NCI-H2196 (cell line): ENCODE data around the gene ALG8.
"Not testable (repeated sequence)": the region's sequence is repeated elsewhere in the genome, so short reads cannot be mapped to it uniquely, and the experiment has no call there.

Source experiments
- DNase-seq: peaks from one replicate; lab custom pipeline; 2025; ENCODE audit not compliant: unreplicated experiment; lab: John Stamatoyannopoulos, UW

The ALG8 gene

DNA sequence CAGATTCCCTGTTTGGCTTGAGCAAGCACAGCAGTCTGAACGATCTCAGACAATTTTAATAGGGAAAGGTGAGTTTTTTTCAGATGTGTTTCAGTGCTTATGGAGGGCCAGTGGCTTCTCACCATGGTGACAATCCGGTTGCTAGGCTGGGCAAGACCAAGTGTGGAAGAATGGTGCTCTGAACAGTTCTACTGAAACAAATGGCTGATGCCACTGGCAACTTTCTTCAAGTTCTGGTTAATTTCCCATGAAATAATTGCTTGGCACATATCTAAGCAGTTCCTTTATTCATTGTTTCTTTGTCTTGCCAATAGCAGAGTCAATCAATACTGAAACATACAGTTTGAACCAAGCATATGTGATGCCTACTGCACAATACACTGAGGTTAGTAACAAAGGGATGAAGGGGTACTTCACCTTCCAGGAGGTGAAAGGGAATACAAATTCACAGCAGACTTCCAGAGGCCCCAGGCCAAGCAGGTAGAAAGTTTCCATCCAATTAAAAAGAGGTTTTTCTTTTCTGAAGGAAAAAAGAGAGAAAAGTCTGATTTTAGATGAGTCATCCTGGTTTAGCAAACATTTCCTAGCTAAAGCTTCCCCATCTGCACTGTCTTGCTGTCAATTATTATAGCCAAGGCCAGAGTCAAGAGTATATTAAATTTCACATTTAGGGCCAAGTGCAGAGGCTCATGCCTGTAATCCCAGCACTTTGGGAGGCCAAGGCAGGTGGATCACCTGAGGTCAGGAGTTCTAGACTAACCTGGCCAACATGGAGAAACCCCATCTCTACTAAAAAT lies 38.6 kb downstream of the ALG8 start:
- peak; percentile 74 for DNase-seq

DNA sequence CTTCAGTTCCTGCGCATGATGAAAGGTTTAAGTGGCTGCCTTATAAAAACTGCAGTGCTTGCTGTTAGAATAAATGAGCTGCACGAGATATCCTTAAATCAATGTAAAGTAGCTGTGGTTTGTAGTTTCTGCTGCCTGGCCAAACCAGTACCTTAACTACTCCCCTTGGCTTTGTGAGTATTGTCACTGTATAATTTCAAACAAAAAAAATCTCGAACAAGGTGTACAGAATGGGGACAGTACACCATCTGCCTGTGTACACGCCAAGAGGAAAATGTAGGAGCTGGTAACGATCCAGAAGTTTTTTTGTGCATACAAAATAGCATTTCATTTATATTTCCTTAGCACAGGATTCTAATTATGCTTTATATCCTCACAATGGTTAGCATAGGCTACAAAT lies 39.2 kb downstream of the ALG8 start:
- peak; percentile 43 for DNase-seq

DNA sequence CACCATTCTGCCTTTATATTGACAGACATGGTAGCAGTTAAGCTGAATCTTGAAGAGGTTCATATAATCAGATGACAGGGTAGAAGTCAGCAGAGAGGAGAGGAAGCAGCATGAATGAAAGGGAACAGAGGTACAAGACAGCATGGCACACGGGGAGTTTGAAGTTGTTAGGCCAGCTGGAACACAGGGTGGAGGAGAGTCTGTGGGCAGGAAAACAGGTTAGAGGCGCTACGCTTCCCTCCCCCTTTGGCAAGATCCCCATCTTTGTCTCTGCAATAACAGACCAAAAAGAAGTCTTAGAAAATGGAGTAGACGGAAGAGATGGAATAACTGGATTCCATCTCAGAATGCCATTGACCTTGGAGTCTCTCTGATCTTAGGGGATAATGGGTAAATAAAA lies 39.8 kb downstream of the ALG8 start:
- DNase-seq: no peak

- no peak for DNase-seq
Observed at GRCh38 chr11:78097666-78098385, 41.6 kb downstream of the ALG8 start.

GRCh38 chr11:78094250-78094649 lies 45.2 kb downstream of the ALG8 start:
- no peak for DNase-seq

DNA sequence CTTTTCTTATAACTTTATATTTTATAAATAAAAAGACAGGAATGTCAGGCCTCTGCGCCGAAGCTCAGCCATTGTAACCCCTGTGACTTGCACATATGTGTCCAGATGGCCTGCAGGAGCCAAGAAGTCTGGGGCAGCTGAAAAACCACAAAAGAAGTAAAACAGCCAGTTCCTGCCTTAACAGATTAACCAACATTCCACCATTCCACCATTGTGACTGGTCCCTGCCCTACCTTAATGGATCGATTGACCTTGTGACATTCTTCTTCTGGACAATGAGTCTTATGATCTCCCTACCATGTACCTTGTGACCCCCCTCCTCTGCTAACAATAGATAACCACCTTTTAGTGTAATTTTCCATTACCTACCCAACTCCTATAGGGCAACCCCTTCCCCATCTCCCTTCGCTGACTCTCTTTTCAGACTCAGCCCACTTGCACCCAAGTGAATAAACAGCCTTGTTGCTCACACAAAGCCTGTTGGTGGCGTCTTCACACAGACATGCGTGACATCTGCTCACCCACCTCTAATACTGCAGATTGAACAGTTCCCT lies 52.8 kb downstream of the ALG8 start:
- not testable (repeated sequence) for DNase-seq

DNA sequence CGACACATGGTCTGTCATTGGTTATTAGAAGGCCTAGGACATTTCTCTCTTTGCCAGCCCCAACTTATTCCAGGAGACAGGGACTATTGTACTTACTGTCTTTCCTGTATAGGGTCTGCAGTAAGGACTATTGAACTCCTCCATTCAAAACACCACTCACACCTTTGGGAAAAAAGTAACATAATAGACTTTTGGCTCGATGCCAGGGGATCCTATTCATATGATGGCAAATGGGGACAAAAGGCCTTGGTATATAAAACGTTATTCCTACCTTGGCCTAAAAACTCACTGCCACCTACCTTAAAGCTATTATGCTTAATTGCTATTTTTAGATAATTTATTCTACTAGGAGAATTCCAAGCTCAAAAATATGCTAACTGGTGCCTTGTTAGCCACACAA lies 53.5 kb downstream of the ALG8 start:
- no peak for DNase-seq

- DNase-seq: not testable (repeated sequence)
Observed at GRCh38 chr11:78084506-78084905, 54.9 kb downstream of the ALG8 start.

DNA sequence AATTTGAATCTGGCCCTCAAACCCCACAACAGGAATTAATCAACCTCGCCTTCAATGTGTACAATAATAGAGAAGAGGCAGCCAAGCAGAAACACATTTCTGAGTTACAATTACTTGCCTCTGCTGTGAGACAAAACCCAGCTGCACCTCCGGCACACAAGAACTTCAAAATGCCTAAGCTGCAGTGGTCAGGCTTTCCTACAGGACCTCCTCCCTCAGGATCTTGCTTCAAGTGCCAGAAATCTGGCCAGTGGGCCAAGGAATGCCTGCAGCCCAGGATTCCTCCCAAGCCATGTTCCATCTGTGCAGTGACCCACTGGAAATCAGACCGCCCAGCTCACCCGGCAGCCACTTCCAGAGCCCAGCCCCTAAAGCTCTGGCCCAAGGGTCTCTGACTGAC lies 56.4 kb downstream of the ALG8 start:
- no peak for DNase-seq

- DNase-seq: no peak
Observed at GRCh38 chr11:78082146-78082545, 57.3 kb downstream of the ALG8 start.

GRCh38 chr11:78081583-78081982 lies 57.8 kb downstream of the ALG8 start:
- no peak for DNase-seq

DNA sequence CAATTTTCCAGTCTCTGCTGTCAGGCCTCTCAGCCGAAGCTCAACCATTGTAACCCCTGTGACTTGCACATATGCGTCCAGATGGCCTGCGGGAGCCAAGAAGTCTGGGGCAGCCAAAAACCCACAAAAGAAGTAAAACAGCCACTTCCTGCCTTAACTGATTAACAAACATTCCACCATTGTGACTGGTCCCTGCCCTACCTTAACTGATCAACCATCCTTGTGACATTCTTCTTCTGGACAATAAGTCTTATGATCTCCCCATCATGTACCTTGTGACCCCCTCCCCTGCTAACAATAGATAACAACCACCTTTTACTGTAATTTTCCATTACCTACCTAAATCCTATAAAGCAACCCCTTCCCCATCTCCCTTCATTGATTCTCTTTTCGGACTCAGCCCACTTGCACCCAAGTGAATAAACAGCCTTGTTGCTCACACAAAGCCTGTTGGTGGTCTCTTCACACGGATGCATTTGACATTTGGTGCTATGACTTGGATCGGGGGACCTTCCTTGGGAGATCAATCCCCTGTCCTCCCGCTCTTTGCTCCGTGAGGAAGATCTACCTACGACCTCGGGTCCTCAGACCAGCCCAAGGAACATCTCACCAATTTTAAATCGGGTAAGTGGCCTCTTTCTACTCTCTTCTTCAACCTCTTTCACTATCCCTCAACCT lies 58.5 kb downstream of the ALG8 start:
- DNase-seq: no peak

- DNase-seq: peak; percentile 70
Observed at GRCh38 chr11:78080084-78080817, 59.2 kb downstream of the ALG8 start.

DNA sequence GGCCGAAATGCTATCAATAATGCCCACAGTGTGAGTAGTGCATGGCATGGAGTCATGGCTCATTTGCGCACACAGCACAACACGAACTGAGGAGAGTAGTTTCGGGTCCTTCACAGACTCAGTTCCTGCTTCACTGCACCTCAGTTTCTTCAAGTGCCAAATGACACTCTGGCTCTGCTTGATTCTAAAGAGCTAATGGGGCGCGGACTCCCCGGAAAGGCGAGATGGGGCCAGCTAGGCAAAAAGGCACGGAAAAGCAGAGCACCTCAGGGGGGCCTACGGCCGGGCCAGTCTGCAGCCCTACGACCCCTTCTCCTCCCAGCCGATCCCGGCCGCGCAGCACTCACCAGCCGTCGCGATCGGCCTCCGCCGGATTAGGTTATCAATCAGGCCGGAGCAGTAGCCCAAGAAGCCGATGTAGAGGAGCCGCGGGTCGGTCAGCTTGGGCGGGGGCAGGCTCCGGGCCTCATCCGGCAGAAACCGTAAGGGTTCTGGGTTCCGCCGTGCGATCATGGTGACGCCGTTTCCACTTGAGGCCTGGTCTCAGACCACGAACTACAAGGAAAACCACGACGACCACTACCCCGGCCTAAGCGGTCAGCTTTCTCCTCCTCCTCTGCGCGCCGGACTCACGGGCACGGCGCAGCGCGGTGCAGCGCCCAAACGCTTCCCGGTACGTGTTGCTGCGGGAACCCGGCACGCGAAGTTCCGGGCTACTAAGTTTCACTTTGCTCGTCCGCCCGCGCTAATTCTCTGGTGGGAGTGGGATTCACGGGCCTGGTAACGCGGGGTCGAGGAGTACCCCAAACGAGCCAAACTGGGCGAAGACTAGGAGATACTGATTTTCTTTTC lies 60.0 kb downstream of the ALG8 start, which contains the start of gene NDUFC2:
NDUFC2 (minus strand) TSS at position 631 of the 852 bp plus-strand sequence; CDS start at position 513, 118 bp downstream.
- DNase-seq: peak; percentile 78

DNA sequence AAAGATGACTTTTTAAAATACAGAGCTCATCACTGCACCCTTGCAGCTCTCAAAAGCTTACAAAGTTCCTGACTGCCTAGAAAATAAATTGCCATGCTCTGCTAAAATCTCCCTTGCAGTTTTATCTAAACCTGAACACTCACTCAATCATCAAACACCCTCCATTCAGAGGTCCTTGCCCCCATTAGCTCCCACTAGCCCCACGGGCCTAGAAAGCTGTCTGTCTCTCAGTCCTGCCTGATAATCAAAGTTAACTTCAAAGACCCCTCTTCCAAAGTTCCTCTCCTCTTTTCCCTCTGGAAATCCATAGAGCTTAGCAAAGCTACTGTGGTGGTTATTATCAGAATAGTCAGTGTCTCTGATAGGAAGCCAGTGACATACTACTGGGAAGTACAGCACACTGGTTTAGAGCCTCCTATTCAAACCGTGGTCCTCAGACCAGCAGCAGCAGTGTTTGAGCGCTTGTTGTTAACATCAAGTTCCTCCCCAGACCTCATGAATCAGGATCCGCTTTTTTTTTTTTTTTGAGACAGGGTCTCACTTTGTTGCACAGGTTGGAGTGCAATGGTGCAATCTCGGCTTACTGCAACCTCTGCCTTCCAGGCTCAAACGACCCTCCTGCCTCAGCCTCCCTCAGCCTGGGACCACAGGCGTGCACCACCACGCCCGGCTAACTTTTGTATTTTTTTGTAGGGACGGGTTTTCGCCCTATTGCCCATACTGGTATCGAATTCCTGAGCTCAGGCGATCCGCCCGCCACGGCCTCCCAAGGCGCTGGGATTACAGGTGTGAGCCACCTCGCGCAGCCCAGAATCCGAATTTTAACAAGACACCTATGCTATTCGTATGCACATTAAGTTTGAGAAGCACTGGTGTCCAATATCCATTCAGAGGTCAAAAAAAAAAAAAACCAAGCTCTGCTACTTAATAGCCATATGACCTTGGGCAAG lies 60.9 kb downstream of the ALG8 start:
- DNase-seq: no peak

- not testable (repeated sequence) for DNase-seq
Observed at GRCh38 chr11:78077592-78077991, 61.8 kb downstream of the ALG8 start.

- no peak for DNase-seq
Observed at GRCh38 chr11:78076733-78077403, 62.6 kb downstream of the ALG8 start.

GRCh38 chr11:78074756-78075155 lies 64.7 kb downstream of the ALG8 start:
- DNase-seq: peak; percentile 13
